Measurements from ENCODE around the gene KCNK17.

Gene KCNK17

DNA sequence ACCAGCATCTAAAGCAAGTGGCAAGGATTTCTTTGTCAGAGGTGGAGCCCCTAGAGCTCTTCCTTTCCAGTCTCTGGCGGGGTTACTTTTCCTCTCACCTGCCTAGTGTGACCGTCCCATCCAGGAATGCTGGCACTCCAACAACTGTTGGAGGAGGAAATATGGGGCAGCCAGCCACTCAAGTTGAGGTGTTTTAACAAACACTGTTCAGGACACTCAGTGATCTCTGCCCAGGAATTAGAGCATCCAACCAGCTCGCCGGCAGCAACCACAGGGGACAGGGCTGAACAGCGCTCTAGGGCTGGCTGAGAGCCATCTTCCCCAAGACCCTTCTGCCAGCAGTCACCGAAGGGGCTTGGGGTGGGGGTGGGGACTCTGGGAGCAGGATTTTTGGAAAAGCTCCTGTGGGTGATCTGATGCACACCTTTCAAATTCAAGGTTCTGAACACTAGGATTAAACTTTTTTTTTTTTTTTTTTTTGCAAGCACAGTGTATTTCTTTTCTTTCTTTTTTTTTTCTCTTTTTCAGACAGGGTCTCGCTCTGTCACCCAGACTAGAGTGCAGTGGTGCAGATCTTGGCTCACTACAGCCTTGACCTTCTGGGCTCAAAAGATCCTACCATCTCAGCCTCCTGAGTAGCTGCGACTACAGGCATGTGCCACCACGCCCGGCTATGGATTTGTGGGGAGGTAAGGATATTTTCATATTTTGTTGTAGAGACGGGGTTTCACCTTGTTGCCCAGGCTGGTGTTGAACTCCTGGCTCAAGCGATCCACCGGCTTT lies 36.7 kb upstream of the KCNK17 start:
- TF ChIP-seq, protein P1, sequence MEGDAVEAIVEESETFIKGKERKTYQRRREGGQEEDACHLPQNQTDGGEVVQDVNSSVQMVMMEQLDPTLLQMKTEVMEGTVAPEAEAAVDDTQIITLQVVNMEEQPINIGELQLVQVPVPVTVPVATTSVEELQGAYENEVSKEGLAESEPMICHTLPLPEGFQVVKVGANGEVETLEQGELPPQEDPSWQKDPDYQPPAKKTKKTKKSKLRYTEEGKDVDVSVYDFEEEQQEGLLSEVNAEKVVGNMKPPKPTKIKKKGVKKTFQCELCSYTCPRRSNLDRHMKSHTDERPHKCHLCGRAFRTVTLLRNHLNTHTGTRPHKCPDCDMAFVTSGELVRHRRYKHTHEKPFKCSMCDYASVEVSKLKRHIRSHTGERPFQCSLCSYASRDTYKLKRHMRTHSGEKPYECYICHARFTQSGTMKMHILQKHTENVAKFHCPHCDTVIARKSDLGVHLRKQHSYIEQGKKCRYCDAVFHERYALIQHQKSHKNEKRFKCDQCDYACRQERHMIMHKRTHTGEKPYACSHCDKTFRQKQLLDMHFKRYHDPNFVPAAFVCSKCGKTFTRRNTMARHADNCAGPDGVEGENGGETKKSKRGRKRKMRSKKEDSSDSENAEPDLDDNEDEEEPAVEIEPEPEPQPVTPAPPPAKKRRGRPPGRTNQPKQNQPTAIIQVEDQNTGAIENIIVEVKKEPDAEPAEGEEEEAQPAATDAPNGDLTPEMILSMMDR (IDR thresholded peaks at IDR 0.05; ENCODE audit: extremely low read depth, missing control alignments) = no peak
- DNase-seq (ENCODE audit: low spot score) = no peak

DNA sequence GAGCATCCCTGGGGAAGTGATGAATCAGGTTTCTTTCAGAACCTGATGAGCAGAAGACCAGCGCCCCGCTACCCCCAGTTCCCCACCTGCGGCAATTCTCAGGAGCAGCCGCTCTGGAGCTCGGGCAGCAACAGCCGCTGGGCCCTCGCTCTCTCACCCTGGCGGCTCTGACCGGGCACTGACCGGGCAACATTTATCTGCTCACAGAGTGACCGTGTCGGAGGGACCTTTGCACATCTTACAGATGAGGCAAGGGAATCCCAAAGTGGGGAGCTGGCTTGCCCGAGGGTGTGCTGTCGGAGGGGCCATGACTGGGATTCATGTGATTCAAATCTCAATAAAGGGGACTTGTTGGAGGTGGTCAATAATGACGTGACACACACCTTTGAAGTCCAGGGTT lies 34.5 kb upstream of the KCNK17 start:
- no peak for DNase-seq (ENCODE audit: low spot score)
- TF ChIP-seq, protein P1 (IDR thresholded peaks at IDR 0.05; ENCODE audit: extremely low read depth, missing control alignments) = no peak

DNA sequence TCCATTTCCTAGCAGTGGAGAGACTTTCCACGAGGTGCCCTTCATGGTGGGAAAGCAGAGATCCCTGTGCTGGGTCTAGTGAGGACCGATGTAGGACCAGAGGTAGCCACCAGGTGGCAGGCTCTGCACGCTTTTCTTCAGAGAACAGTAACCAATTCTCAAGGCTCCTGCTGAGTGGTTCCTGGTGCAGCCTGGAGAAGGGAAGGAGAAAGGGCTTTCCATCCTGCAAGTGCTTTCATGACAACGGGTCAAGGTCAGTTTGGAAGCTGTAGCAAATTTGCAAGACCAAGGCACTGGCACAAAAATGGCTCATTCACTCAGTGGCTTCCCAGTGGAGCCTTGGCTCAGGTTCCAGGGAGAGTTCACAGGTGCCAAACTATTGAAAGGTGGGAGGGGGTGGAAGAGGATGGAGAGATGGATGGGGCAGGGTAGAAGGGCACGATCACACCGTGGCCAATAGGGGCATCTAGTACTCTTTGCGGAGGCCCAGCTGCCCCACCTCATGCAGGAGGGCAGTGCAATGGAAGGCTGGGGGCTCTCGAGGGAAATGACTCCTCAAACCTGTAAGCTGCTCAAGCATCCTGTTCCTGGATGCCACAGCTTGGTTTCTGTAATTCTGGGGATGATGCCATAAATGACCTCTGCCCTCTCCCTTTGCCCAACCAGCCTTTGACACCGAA lies 33.8 kb upstream of the KCNK17 start:
- DNase-seq (ENCODE audit: low spot score) = peak; percentile 83
- TF ChIP-seq, protein P1 (IDR thresholded peaks at IDR 0.05; ENCODE audit: extremely low read depth, missing control alignments) = peak; percentile 73

DNA sequence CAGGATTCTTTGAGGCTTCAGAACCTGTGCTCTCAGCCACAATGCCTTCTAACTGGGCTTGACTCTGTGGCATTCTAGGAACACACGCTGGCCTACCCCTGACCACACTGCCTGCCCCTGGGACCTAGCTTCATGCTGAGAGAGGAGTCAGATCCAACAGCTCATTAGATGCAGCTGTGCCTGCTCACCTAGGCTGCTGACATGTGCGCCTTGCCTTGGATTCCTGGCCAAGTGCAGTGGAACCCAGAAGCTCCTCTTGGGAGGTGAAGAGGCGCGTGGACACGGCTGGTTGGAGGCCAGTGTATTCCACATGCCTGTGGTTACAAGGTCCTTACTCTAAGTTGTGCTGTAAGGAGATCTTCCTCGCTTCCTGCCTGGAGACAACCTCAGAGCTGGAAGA lies 33.0 kb upstream of the KCNK17 start:
- TF ChIP-seq, protein P1 (IDR thresholded peaks at IDR 0.05; ENCODE audit: extremely low read depth, missing control alignments) = no peak
- no peak for DNase-seq (ENCODE audit: low spot score)

DNA sequence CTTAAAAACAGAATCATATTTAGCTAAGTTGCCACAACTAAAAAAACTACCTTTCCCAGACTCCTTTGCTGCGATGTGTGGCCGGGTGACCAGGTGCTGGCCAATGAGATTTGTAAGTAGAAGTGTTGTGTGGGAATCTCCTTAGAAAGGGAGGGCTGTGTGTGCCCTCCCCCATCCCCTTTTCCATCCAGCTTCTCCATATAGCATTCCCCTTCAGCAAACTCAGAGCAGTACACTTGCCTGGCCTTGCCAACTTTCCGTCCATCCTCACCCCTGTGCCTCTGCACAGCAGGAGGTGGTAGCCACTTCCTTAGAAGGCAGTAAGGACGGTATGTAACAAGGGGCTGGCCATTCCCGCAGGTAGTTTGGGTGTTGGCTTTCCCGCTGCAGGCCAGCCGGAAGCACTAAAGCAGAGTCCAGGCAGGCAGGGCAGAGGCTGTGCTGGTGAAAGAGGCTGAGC lies 30.6 kb upstream of the KCNK17 start:
- DNase-seq (ENCODE audit: low spot score) = no peak
- TF ChIP-seq, protein P1 (IDR thresholded peaks at IDR 0.05; ENCODE audit: extremely low read depth, missing control alignments) = no peak

DNA sequence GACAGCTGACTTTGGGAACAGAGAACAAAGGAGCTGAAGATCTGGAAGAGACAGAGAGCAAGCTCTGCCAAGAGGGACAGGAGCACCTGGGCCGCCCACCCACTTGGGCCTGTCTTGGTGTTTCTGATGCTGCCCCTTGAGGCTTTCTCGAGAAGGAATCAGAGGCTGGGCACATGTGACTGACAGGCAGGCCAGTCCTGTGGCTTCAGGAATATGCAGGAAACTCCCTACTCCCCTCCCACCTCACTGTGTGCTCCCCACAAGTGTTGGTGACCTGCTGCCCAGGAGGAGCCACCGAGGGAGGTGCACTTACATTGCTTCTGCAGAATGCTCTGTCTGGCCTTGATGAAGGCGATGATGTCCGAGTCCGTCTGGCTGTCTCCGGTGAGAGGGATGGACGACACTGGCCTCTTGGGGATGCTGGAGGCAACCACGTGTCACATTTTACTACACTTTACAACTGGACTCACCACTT lies 29.2 kb upstream of the KCNK17 start:
- TF ChIP-seq, protein P1 (IDR thresholded peaks at IDR 0.05; ENCODE audit: extremely low read depth, missing control alignments) = no peak
- no peak for DNase-seq (ENCODE audit: low spot score)

Data from GM20000 (cell line).